Hepatocyte (in vitro differentiated cells): ENCODE measurements around the gene TMEM8B. TPM values are rescaled to one million over a fixed set of nuclear protein-coding genes. Genes with fewer than 3 reads are reported as not detected.

ENCODE experiments used
- DNase-seq: peaks from one replicate; pipeline ENCODE4 v3.0.0-alpha.2; 2016; ENCODE audit warnings: low spot score
- H2AFZ ChIP-seq: fragments of 200-600 bp; sonication (generic); 2 replicates; pipeline ENCODE4 v1.6.0; 2016; ENCODE audit warnings: antibody characterized with exemption, mild to moderate bottlenecking
- H3K27ac ChIP-seq: fragments of 200-600 bp; sonication (generic); 2 replicates; pipeline ENCODE4 v1.5.1; 2016; ENCODE audit warnings: mild to moderate bottlenecking
- H3K27me3 ChIP-seq: fragments of 200-600 bp; sonication (generic); 2 replicates; pipeline ENCODE4 v1.6.1; 2016
- H3K36me3 ChIP-seq: fragments of 200-600 bp; sonication (generic); replicated peaks from 2 replicates; pipeline ENCODE4 v1.5.1; 2016; ENCODE audit warnings: low read depth; ENCODE audit not compliant: insufficient read depth
- H3K4me1 ChIP-seq: fragments of 200-600 bp; sonication (generic); 2 replicates; pipeline ENCODE4 v1.5.1; 2016; ENCODE audit warnings: mild to moderate bottlenecking, moderate library complexity; ENCODE audit not compliant: insufficient read depth
- H3K4me2 ChIP-seq: fragments of 200-600 bp; sonication (generic); 2 replicates; pipeline ENCODE4 v1.6.0; 2016
- H3K4me3 ChIP-seq: fragments of 200-600 bp; sonication (generic); 2 replicates; pipeline ENCODE4 v1.5.1; 2016; ENCODE audit warnings: mild to moderate bottlenecking
- H3K79me2 ChIP-seq: fragments of 200-600 bp; sonication (generic); 2 replicates; pipeline ENCODE4 v1.6.0; 2017; ENCODE audit warnings: mild to moderate bottlenecking
- H3K9me2 ChIP-seq: fragments of 200-600 bp; sonication (generic); replicated peaks from 2 replicates; pipeline ENCODE4 v1.6.0; 2017; ENCODE audit warnings: mild to moderate bottlenecking; ENCODE audit not compliant: insufficient read depth
- H3K9me3 ChIP-seq: fragments of 200-600 bp; sonication (generic); 2 replicates; pipeline ENCODE4 v1.5.1; 2016; ENCODE audit warnings: low read depth, mild to moderate bottlenecking
- H4K20me1 ChIP-seq: fragments of 200-600 bp; sonication (generic); 2 replicates; pipeline ENCODE4 v1.6.0; 2016; ENCODE audit warnings: mild to moderate bottlenecking; ENCODE audit not compliant: insufficient read depth, poor library complexity, severe bottlenecking
- EZH2 ChIP-seq: fragments of 200-600 bp; sonication (generic); IDR thresholded peaks from 2 replicates; pipeline ENCODE4 v1.6.1; 2016; ENCODE audit warnings: antibody characterized with exemption, mild to moderate bottlenecking, borderline replicate concordance
- EZH2phosphoT487 ChIP-seq: fragments of 200-600 bp; sonication (generic); IDR thresholded peaks from one replicate; pipeline ENCODE4 v1.6.1; 2018; ENCODE audit warnings: antibody characterized with exemption, mild to moderate bottlenecking, low read depth, moderate library complexity; ENCODE audit not compliant: unreplicated experiment, severe bottlenecking
- WGBS: methylation state at CpG from one replicate; pipeline ENCODE4 v1.1.6; 2016; ENCODE audit warnings: low lambda C conversion rate; ENCODE audit errors: missing lambda C conversion rate; 5-methylcytosine and 5-hydroxymethylcytosine counted together
- polyA plus RNA-seq: library from polyadenylated mRNA; unstranded; fragments of >200 nt; fragmentation: Nextera tagmentation; extraction: Ambion mirVana; gene quantifications from 2 replicates; pipeline ENCODE4 v1.2.1, GENCODE V29; 2016
- total RNA-seq: library from RNA; depleted of rRNA; stranded (reverse); fragments of >200 nt; gene quantifications from 2 replicates; pipeline ENCODE4 v1.2.3, GENCODE V29; 2014
- TF ChIP-seq, protein P1 (sequence below): fragments of 200-600 bp; sonication (generic); IDR thresholded peaks from 2 replicates; pipeline ENCODE4 v1.5.1; 2016; ENCODE audit warnings: antibody characterized with exemption, mild to moderate bottlenecking; ENCODE audit not compliant: poor library complexity

Gene TMEM8B
- total and polyA plus RNA-seq, 2 experiments from 2014 or later: 12.3 to 13.4 TPM

DNA sequence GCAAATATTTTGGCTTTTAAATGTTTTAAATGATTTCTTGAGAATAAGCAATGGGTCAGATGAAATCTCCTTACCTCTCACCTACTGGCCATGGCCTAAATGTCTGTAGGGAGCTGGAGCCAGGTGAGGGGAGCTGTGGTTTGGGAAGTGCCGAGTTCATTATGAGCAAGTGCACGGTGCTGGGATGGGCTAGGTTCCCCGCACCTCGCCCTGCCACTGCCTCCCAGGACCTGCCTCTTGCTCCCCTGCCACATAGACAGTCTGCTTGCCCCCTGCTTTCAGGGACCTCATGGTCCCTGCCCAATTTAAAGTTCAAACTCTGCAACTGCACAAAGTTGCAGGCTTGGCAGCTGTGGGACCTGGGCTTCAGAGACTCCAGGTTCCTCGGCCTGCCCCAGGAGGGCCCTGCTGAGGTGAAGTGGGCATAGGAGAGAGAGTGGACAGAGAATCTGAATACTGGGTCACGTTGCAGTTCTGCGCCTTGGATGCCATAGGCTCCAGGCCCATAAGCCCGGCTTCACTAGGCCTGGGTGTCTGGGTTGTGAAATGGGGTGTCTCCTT lies 35.7 kb downstream of the TMEM8B start:
- Histone ChIP-seq H3K9me2 (no peaks in the 10 kb centered on the region), H3K27me3 (peaks cover 4% of the 10 kb centered on the region), H3K4me3 (no peak overlapping the region), H3K9me3 (no peaks in the 10 kb centered on the region), H3K36me3 (no peaks in the 10 kb centered on the region), H3K27ac (no peak overlapping the region), H3K4me2 (no peak overlapping the region), H3K4me1 (no peaks in the 10 kb centered on the region), H4K20me1 (no peaks in the 10 kb centered on the region), H3K79me2 (no peaks in the 10 kb centered on the region), H2AFZ (no peak overlapping the region)
- 85% methylated on average over 8 of the region's 8 CpGs for WGBS
- TF ChIP-seq, protein P1, sequence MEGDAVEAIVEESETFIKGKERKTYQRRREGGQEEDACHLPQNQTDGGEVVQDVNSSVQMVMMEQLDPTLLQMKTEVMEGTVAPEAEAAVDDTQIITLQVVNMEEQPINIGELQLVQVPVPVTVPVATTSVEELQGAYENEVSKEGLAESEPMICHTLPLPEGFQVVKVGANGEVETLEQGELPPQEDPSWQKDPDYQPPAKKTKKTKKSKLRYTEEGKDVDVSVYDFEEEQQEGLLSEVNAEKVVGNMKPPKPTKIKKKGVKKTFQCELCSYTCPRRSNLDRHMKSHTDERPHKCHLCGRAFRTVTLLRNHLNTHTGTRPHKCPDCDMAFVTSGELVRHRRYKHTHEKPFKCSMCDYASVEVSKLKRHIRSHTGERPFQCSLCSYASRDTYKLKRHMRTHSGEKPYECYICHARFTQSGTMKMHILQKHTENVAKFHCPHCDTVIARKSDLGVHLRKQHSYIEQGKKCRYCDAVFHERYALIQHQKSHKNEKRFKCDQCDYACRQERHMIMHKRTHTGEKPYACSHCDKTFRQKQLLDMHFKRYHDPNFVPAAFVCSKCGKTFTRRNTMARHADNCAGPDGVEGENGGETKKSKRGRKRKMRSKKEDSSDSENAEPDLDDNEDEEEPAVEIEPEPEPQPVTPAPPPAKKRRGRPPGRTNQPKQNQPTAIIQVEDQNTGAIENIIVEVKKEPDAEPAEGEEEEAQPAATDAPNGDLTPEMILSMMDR: no peak
- TF ChIP-seq EZH2: no peak
- no peak for TF ChIP-seq EZH2phosphoT487
- no peak for DNase-seq

DNA sequence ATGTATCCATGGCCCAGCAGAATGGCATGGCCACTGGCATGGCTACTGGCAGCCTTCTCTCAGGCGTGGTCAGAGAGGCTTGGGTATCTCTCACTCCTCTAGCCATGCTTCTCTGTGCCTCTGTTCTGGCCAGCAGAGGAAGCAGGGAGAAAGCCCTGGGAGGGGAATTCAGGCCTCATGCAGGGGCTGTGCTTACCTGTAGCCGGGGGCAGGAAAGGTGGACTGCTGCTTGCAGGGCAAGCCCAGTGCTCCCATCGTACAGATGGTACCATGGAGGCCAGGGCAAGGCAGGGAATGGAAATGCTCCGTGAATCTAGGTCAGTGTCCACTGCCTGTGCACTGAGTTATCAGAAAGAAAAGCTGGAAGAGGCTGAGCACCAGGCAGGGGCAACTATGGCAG lies 38.5 kb downstream of the TMEM8B start:
- no peak overlapping the region for H3K27ac ChIP-seq
- no peak for DNase-seq
- no peak overlapping the region for H3K4me3 ChIP-seq
- no peaks in the 10 kb centered on the region for H4K20me1 ChIP-seq
- H3K4me1 ChIP-seq: no peaks in the 10 kb centered on the region
- H3K27me3 ChIP-seq: no peaks in the 10 kb centered on the region
- H3K9me2 ChIP-seq: no peaks in the 10 kb centered on the region
- H2AFZ ChIP-seq: no peak overlapping the region
- no peak for TF ChIP-seq EZH2phosphoT487
- TF ChIP-seq EZH2: no peak
- TF ChIP-seq, protein P1: no peak
- H3K36me3 ChIP-seq: no peaks in the 10 kb centered on the region
- 90% methylated on average over 4 of the region's 4 CpGs for WGBS
- no peak overlapping the region for H3K4me2 ChIP-seq
- no peaks in the 10 kb centered on the region for H3K9me3 ChIP-seq
- H3K79me2 ChIP-seq: no peaks in the 10 kb centered on the region

DNA sequence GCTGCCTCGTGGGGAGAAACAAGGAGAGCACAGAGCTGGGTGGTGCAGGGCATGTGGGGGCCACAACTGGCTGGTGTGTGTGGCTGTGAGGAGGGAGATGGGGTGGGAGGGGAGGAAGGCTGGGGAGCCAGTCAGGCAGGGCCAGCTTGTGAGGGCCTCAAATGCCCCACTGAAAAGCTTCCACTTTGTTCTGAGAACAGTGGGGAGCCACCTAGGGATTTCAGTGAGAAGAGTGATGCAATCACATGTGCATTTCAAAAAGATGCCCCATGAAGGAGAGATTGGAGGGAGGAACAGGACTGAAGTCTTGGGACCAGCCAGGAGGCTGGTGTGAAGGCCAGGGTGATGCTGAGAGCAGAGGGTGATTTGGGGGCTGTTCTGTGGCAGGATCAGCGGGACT lies 39.9 kb downstream of the TMEM8B start:
- Histone ChIP-seq H3K27me3 (no peaks in the 10 kb centered on the region), H3K79me2 (no peaks in the 10 kb centered on the region), H2AFZ (no peak overlapping the region), H3K36me3 (no peaks in the 10 kb centered on the region), H3K4me1 (no peaks in the 10 kb centered on the region), H3K4me2 (no peak overlapping the region), H3K4me3 (no peak overlapping the region), H3K9me3 (no peaks in the 10 kb centered on the region), H4K20me1 (no peaks in the 10 kb centered on the region), H3K27ac (no peak overlapping the region), H3K9me2 (no peaks in the 10 kb centered on the region)
- DNase-seq: no peak
- TF ChIP-seq EZH2phosphoT487 (no peak), EZH2 (no peak)
- TF ChIP-seq, protein P1: no peak
- 69% methylated on average over 2 of the region's 2 CpGs for WGBS
